CD4-positive, alpha-beta T cell treated with Interferon gamma for 1 hour (primary cell): ENCODE results near the gene CACUL1.

ENCODE experiments used
- DNase-seq: peaks from one replicate; pipeline ENCODE4 v3.0.0-alpha.2; 2020

Gene CACUL1

GRCh38 chr10:118635674-118636402, 118.9 kb downstream of the CACUL1 start:
- no peak for DNase-seq

- DNase-seq, result no peak
Measured at GRCh38 chr10:118633786-118634185, 121.0 kb downstream of the CACUL1 start.

- DNase-seq, result no peak
Measured at GRCh38 chr10:118629211-118629610, 125.6 kb downstream of the CACUL1 start.

GRCh38 chr10:118628397-118628796, 126.4 kb downstream of the CACUL1 start:
- DNase-seq, result no peak

- DNase-seq, result no peak
Measured at GRCh38 chr10:118626953-118627352, 127.8 kb downstream of the CACUL1 start.
